ENCODE data around the gene CTAGE1. TPM values are rescaled to one million over a fixed set of nuclear protein-coding genes. Genes with fewer than 3 reads are reported as not detected.

The CTAGE1 gene
- total RNA-seq, 4 donors from 2014 or later = not detected

DNA sequence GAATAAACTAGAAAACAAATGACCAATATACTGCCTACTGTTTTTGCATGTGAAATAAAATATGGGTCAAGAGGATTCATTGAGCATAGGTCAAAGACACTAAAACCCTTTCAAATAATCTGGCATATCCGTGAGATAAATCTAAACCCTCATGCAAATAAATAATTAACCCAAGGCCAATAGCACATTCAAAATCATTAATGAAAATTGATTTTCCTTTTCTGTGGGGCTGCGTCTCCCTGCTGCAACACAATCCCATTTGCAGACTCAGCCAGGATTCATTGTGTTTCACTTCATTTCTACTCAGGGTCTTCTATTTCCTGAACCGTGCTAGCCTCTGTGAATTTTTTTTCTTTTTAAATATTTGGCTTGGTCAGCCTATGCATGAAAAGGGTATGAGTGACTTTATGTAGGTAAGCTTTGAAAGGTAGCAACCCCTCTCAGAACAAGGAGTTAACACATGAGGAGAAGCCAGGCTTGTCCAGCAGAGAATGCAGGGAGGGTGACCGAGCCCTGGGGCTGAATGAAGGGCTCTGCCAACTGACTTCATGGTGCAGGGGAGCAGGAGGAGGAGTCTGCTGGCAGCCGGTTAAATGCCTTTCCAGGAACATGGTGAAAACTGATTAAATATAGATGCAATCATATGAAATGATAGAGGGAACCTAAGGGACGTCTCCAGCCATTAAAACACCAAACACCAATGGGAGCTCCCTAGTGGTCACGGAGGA lies 10.3 kb upstream of the CTAGE1 start:
- Histone ChIP-seq H3K36me3 (no peaks in the 10 kb centered on the region), H3K27ac (no peak overlapping the region), H3K4me3 (no peak overlapping the region), H3K27me3 (peaks cover 0 to 3% (median 0%) of the 10 kb centered on the region in 4 donors), H3K9me3 (no peaks in the 10 kb centered on the region), H3K4me1 (peaks cover 0 to 13% (median 8%) of the 10 kb centered on the region in 3 donors)
- intact Hi-C loops (cut with DNase I) = no loop called here
- TF ChIP-seq, protein P1, sequence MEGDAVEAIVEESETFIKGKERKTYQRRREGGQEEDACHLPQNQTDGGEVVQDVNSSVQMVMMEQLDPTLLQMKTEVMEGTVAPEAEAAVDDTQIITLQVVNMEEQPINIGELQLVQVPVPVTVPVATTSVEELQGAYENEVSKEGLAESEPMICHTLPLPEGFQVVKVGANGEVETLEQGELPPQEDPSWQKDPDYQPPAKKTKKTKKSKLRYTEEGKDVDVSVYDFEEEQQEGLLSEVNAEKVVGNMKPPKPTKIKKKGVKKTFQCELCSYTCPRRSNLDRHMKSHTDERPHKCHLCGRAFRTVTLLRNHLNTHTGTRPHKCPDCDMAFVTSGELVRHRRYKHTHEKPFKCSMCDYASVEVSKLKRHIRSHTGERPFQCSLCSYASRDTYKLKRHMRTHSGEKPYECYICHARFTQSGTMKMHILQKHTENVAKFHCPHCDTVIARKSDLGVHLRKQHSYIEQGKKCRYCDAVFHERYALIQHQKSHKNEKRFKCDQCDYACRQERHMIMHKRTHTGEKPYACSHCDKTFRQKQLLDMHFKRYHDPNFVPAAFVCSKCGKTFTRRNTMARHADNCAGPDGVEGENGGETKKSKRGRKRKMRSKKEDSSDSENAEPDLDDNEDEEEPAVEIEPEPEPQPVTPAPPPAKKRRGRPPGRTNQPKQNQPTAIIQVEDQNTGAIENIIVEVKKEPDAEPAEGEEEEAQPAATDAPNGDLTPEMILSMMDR (IDR thresholded peaks at IDR 0.05) = no peak
- no peak for TF ChIP-seq POLR2A (IDR thresholded peaks at IDR 0.05)
- no peak for DNase-seq
- 71 to 76% methylated on average over 7 of the region's 7 CpGs for WGBS, 2 donors

DNA sequence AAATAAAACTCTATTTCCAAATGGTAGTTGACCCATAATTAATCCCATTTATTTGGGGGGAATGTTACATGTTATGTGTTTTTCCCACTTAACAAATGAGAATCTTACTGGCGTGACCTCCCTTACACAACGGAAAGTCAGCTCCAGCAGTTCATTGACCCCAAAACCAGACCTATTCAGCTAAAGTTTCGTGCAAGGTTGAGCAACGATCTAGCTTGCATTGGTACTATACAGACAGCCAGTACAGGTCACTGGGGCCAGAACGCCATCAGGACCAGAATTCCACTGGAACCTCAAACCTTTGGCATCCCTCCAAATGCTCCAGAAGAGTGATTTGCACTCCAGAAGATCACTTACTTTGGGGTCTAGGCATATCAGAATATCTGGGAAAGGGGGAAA lies 6.8 kb upstream of the CTAGE1 start:
- DNase-seq = no peak
- Histone ChIP-seq H3K27ac (no peak overlapping the region), H3K9me3 (no peaks in the 10 kb centered on the region), H3K27me3 (peaks cover 0 to 3% (median 0%) of the 10 kb centered on the region in 4 donors), H3K36me3 (no peaks in the 10 kb centered on the region), H3K4me1 (peaks cover 0 to 6% (median 0%) of the 10 kb centered on the region in 3 donors), H3K4me3 (no peak overlapping the region)
- no peak for TF ChIP-seq POLR2A (IDR thresholded peaks at IDR 0.05)
- TF ChIP-seq, protein P1 (IDR thresholded peaks at IDR 0.05) = no peak
- WGBS, 2 donors = 74 to 96% methylated on average over 4 to 5 of the region's 5 CpGs
- intact Hi-C loops (cut with DNase I) = no loop called here

DNA sequence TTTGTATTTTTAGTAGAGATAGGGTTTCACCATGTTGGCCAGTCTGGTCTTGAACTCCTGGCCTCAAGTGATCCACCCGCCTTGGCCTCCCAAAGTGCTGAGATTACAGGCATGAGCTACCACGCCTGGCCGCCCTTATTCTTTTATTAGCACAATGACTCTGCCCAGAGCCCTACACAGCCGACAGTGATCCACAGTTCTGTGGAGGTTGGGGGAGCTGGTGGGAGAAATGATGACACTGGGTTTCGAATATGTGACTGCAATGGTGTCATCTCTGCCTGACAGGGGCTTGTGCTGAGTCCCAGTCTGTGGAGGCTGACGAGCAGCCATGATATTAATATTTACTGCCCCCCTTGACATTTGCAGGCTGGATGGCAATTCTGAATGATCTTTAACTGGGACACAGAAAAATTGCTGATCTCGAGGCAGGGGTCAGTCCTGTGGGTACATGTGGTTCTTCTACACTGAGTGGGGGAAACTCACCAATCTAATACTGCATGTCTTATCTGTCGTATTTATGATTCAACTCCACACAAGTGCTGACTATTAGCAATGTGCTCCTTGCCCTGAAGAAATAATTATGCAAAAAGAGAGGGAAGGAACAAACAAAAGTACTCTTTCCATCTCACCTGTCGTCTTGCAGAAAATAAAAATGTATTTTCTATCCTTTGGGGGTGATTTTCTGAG lies 6.3 kb upstream of the CTAGE1 start:
- 84 to 88% methylated on average over 8 to 9 of the region's 9 CpGs for WGBS, 2 donors
- DNase-seq = no peak
- Histone ChIP-seq H3K36me3 (no peaks in the 10 kb centered on the region), H3K27me3 (peaks cover 0 to under 1% (median 0%) of the 10 kb centered on the region in 4 donors), H3K4me1 (peaks cover 0 to 6% (median 0%) of the 10 kb centered on the region in 3 donors), H3K27ac (no peak overlapping the region), H3K4me3 (no peak overlapping the region), H3K9me3 (no peaks in the 10 kb centered on the region)
- intact Hi-C loops (cut with DNase I) = no loop called here
- TF ChIP-seq POLR2A (IDR thresholded peaks at IDR 0.05) = no peak
- TF ChIP-seq, protein P1 (IDR thresholded peaks at IDR 0.05) = no peak

DNA sequence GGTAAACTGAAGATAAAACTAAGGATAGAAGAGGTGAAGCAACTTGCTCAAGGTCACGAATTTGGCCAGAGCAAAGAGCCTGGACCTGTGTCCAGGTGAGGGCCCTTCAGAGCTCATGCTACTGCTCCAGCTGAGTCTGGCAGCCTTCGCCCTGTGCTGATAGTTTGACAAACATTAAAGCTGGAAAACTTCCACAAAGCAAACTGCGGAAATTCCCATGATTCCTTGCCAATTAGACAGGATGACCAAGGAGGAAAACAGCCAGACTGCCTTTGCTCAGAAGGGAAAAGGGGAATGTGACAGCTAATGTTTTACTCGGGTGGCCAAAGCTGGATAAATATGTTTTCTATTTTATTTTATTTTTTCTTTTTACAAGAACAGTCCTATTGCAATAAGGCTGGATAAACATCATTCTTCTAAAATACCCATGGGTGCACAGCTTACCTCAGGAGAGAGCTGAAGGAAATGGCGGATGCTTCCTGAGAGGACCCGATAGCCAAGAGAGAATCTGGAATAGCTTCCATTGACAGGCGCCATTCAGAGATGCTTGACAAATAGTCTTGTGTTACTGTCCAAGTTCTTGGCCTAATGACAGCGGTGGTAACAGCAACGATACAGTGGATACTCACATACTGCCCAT lies 5.3 kb upstream of the CTAGE1 start:
- intact Hi-C loops (cut with DNase I) = no loop called here
- H3K9me3 ChIP-seq = no peaks in the 10 kb centered on the region
- WGBS, 2 donors = 46 to 49% methylated on average over 9 of the region's 9 CpGs
- no peak overlapping the region for H3K4me3 ChIP-seq
- no peak for DNase-seq
- TF ChIP-seq, protein P1 (IDR thresholded peaks at IDR 0.05) = no peak
- TF ChIP-seq POLR2A (IDR thresholded peaks at IDR 0.05) = no peak
- H3K27me3 ChIP-seq = peaks cover 0 to 8% (median 0%) of the 10 kb centered on the region in 4 donors
- H3K27ac ChIP-seq = no peak overlapping the region
- no peaks in the 10 kb centered on the region for H3K36me3 ChIP-seq
- H3K4me1 ChIP-seq = peaks cover 0 to 6% (median 0%) of the 10 kb centered on the region in 3 donors

DNA sequence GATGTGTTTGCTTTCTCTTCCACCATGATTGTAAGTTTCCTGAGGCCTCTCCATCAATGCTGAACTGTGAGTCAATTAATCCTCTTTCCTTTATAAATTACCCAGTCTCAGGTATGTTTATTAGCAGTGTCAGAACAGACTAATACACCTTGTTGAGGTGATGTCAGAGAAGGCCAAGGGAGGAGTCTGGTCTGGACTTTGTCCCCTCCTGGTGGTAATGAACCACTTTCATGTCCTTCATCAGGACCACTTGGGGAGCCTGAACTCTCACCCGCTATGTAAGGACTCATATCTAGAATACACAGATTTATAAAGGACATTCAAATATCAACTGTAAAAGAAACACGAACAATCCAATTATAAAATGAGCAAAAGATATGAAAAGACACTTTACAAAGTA lies 2.9 kb upstream of the CTAGE1 start:
- no peak for TF ChIP-seq POLR2A (IDR thresholded peaks at IDR 0.05)
- TF ChIP-seq, protein P1 (IDR thresholded peaks at IDR 0.05) = no peak
- DNase-seq = no peak
- WGBS, 2 donors = 85 to 93% methylated on average over 2 of the region's 2 CpGs
- H3K27ac ChIP-seq = no peak overlapping the region
- H3K4me3 ChIP-seq = no peak overlapping the region
- no peaks in the 10 kb centered on the region for H3K36me3 ChIP-seq
- H3K9me3 ChIP-seq = no peaks in the 10 kb centered on the region
- H3K27me3 ChIP-seq = peaks cover 0 to 17% (median 0%) of the 10 kb centered on the region in 4 donors
- intact Hi-C loops (cut with DNase I) = no loop called here
- peaks cover 0 to 6% (median 0%) of the 10 kb centered on the region in 3 donors for H3K4me1 ChIP-seq

All from esophagus squamous epithelium (tissue), 5 donors.